HEK293 (cell line): Measurements from ENCODE around the gene KIAA0753.

Experiments used
- PRDM10 ChIP-seq: fragments of 450-650 bp; formaldehyde crosslinking; IDR thresholded peaks from 2 replicates; pipeline ENCODE4 v1.5.1; 2016; ENCODE audit warnings: missing biosample characterization, missing genetic modification characterization
- ZFP3 ChIP-seq: fragments of 450-650 bp; formaldehyde crosslinking; IDR thresholded peaks from 2 replicates; pipeline ENCODE4 v1.5.1; 2016; ENCODE audit warnings: low read depth, missing biosample characterization, missing genetic modification characterization
- ZNF473 ChIP-seq: fragments of 450-650 bp; formaldehyde crosslinking; IDR thresholded peaks from 2 replicates; pipeline ENCODE4 v1.5.1; 2017; ENCODE audit warnings: missing biosample characterization, missing genetic modification characterization
- ZNF510 ChIP-seq: fragments of 450-650 bp; formaldehyde crosslinking; IDR thresholded peaks from 2 replicates; pipeline ENCODE4 v1.5.1; 2018; ENCODE audit warnings: mild to moderate bottlenecking, missing genetic modification characterization, missing biosample characterization; ENCODE audit not compliant: insufficient replicate concordance
- ZSCAN18 ChIP-seq: fragments of 450-650 bp; formaldehyde crosslinking; IDR thresholded peaks from 2 replicates; pipeline ENCODE4 v1.5.1; 2016; ENCODE audit warnings: missing biosample characterization, missing genetic modification characterization
- TF ChIP-seq, protein P1 (sequence below): fragments of 450-650 bp; formaldehyde crosslinking; IDR thresholded peaks from 2 replicates; pipeline ENCODE4 v1.5.1; 2016; ENCODE audit warnings: missing biosample characterization, missing genetic modification characterization

DNA sequence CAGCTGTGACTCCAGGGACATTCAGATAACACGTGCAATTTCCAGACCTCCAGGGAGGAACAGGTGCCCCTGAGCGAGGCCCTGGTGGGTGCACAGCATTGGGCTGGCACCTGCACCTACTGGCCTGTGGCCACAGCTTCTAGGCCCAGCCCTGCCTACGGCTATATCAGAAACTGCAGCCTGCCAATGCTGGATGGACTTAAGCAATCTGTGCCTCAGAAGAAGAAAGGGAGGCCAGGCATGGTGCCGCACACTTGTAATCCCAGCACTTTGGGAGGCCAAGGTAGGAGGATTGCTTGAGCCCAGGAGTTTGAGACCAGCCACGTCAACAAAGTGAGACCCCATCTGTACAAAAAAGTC, 96.5 kb downstream of the KIAA0753 start:
- TF ChIP-seq ZSCAN18 (no peak), ZNF510 (tag by site-specific recombination) (no peak), PRDM10 (tag by site-specific recombination) (no peak), ZFP3 (no peak), ZNF473 (tag by site-specific recombination) (no peak)
- TF ChIP-seq, protein P1, sequence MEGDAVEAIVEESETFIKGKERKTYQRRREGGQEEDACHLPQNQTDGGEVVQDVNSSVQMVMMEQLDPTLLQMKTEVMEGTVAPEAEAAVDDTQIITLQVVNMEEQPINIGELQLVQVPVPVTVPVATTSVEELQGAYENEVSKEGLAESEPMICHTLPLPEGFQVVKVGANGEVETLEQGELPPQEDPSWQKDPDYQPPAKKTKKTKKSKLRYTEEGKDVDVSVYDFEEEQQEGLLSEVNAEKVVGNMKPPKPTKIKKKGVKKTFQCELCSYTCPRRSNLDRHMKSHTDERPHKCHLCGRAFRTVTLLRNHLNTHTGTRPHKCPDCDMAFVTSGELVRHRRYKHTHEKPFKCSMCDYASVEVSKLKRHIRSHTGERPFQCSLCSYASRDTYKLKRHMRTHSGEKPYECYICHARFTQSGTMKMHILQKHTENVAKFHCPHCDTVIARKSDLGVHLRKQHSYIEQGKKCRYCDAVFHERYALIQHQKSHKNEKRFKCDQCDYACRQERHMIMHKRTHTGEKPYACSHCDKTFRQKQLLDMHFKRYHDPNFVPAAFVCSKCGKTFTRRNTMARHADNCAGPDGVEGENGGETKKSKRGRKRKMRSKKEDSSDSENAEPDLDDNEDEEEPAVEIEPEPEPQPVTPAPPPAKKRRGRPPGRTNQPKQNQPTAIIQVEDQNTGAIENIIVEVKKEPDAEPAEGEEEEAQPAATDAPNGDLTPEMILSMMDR = no peak
